Body of pancreas (tissue), 4 donors: ENCODE measurements around the gene SNX19. TPM values are rescaled to one million over a fixed set of nuclear protein-coding genes. Genes with fewer than 3 reads are reported as not detected.

Experiments
- ATAC-seq: fragments of 150-250 bp; one replicate; pipeline ENCODE4 v1.9.1; 2016
- DNase-seq, 4 donors: peaks; one replicate each; pipeline ENCODE4 v3.0.0-alpha.2; 2019
- H3K27ac ChIP-seq, 4 donors: fragments of 200-600 bp; sonication (generic); 1 replicate in 3 of 4; 2 replicates in 1 of 4; pipeline versions ENCODE4 v1.5.1 to v1.6.1; 2016 to 2019; ENCODE audit warnings: mild to moderate bottlenecking in 1 of 4, mixed read lengths in 1 of 4, moderate library complexity in 1 of 4
- H3K27me3 ChIP-seq, 2 donors: fragments of 200-600 bp; sonication (generic); one replicate each; pipeline ENCODE4 v1.6.0; 2016; ENCODE audit warnings: mild to moderate bottlenecking in 1 of 2
- H3K36me3 ChIP-seq, 2 donors: fragments of 200-600 bp; sonication (generic); replicated peaks in 1 of 2; 2 replicates each; pipeline ENCODE4 v1.5.1; 2016; ENCODE audit warnings: low read depth in 2 of 2; ENCODE audit not compliant: insufficient read depth in 1 of 2
- H3K4me1 ChIP-seq: fragments of 200-600 bp; sonication (generic); one replicate; pipeline ENCODE4 v1.6.0; 2016
- H3K4me3 ChIP-seq, 2 donors: fragments of 200-600 bp; sonication (generic); 1 replicate in 1 of 2; 2 replicates in 1 of 2; pipeline ENCODE4 v1.5.1; 2016 to 2019
- H3K9me3 ChIP-seq, 3 donors: fragments of 200-600 bp; sonication (generic); 1 replicate in 2 of 3; 2 replicates in 1 of 3; pipeline ENCODE4 v1.5.1; 2016
- POLR2A ChIP-seq, 3 donors: fragments of 450-650 bp; IDR thresholded peaks; one replicate each; pipeline ENCODE4 v1.6.1; 2016; ENCODE audit warnings: antibody characterized with exemption in 3 of 3, mild to moderate bottlenecking in 2 of 3
- WGBS, 2 donors: methylation state at CpG; one replicate each; pipeline ENCODE4 v1.1.5; 2017; 5-methylcytosine and 5-hydroxymethylcytosine counted together
- intact Hi-C: fragments of 100-400 bp; cut with DNase I; formaldehyde crosslinking; loops from one replicate; pipeline ENCODE4 v1.15.1; 2023
- total RNA-seq, 2 donors: library from RNA; depleted of rRNA; stranded (reverse); fragments of >200 nt; gene quantifications; one replicate each; pipeline ENCODE4 v1.1.0, GENCODE V29; 2016
- TF ChIP-seq, protein P1 (sequence below), 7 experiments: fragments of 450-650 bp in 4 of 7; fragments of 200-600 bp in 3 of 7; sonication (generic) in 3 of 7; IDR thresholded peaks; one replicate each; pipeline ENCODE4 v1.5.1; 2016 to 2019; ENCODE audit warnings: antibody characterized with exemption in 7 of 7

The SNX19 gene
- total RNA-seq, 2 donors from 2014 or later: 58.4 to 245 TPM

- TF ChIP-seq, protein P1, sequence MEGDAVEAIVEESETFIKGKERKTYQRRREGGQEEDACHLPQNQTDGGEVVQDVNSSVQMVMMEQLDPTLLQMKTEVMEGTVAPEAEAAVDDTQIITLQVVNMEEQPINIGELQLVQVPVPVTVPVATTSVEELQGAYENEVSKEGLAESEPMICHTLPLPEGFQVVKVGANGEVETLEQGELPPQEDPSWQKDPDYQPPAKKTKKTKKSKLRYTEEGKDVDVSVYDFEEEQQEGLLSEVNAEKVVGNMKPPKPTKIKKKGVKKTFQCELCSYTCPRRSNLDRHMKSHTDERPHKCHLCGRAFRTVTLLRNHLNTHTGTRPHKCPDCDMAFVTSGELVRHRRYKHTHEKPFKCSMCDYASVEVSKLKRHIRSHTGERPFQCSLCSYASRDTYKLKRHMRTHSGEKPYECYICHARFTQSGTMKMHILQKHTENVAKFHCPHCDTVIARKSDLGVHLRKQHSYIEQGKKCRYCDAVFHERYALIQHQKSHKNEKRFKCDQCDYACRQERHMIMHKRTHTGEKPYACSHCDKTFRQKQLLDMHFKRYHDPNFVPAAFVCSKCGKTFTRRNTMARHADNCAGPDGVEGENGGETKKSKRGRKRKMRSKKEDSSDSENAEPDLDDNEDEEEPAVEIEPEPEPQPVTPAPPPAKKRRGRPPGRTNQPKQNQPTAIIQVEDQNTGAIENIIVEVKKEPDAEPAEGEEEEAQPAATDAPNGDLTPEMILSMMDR (IDR thresholded peaks at IDR 0.05): no peak
- TF ChIP-seq POLR2A (IDR thresholded peaks at IDR 0.05): no peak
- 93 to 97% methylated on average over 2 of the region's 2 CpGs for WGBS, 2 donors
- Histone ChIP-seq H3K27me3 (no peaks in the 10 kb centered on the region), H3K27ac (no peak overlapping the region), H3K36me3 (peaks cover 0 to 44% of the 10 kb centered on the region in 2 donors), H3K9me3 (no peaks in the 10 kb centered on the region), H3K4me3 (no peak overlapping the region), H3K4me1 (no peaks in the 10 kb centered on the region)
- ATAC-seq: no peak
- intact Hi-C loops: no loop called here
- no peak for DNase-seq
These were observed 9.7 kb downstream of the SNX19 start for GRCh38 chr11:130906616-130907015.

DNA sequence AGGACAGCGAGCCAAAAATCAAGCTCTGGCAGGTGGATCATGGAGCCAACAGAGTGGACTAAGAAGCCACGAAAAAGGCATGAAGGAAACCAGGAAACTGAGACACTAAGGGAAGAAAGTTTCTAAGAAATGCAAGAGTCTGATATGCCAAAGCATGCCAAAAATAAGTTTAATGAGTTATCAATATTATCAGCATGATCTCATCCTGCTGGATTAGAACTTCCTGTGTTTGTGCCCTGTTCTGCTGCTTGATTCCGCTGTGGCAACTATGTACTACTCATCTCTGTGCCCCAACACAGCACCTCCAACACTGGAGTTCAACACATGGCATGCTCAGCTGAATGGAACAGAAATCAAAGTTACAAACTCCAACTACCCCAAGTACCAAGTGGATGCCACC, 10.8 kb downstream of the SNX19 start:
- no peaks in the 10 kb centered on the region for H3K9me3 ChIP-seq
- TF ChIP-seq, protein P1 (IDR thresholded peaks at IDR 0.05): no peak
- TF ChIP-seq POLR2A (IDR thresholded peaks at IDR 0.05): no peak
- DNase-seq (no peak), ATAC-seq (no peak)
- 91 to 93% methylated on average over 3 of the region's 3 CpGs for WGBS, 2 donors
- H3K4me1 ChIP-seq: no peaks in the 10 kb centered on the region
- no peaks in the 10 kb centered on the region for H3K27me3 ChIP-seq
- H3K36me3 ChIP-seq: peaks cover 0 to 46% of the 10 kb centered on the region in 2 donors
- intact Hi-C loops: no loop called here
- H3K27ac ChIP-seq: no peak overlapping the region
- no peak overlapping the region for H3K4me3 ChIP-seq

- WGBS, 2 donors: 96 to 100% methylated on average over 1 of the region's 1 CpG
- Histone ChIP-seq H3K4me3 (no peak overlapping the region), H3K36me3 (peaks cover 0 to 41% of the 10 kb centered on the region in 2 donors), H3K4me1 (no peaks in the 10 kb centered on the region), H3K27me3 (no peaks in the 10 kb centered on the region), H3K27ac (no peak overlapping the region), H3K9me3 (no peaks in the 10 kb centered on the region)
- intact Hi-C loops: no loop called here
- no peak for ATAC-seq
- no peak for TF ChIP-seq POLR2A (IDR thresholded peaks at IDR 0.05)
- TF ChIP-seq, protein P1 (IDR thresholded peaks at IDR 0.05): peak in 2 of 7 experiments; percentile 17 to 20
- DNase-seq: no peak
These were observed 11.9 kb downstream of the SNX19 start for GRCh38 chr11:130904380-130904779.

DNA sequence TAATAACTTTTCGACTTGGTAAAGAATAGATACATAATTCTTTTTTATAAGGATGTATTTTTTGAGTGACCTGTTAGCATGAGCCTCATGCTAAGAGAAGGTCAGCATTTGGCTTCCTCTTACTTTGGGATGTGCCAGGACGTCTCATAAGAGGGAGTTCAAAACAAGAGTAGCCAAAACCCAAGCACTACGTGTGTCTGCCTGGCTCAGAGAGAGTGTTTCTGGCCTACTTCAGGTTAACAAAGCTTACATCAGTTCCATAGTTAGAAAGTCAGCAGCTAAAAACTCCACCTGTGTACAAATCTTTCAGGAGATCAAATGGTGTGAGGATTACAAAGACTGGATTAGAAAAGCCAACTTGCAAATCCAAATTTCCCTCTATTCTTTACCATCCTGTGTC, 13.9 kb downstream of the SNX19 start:
- intact Hi-C loops: no loop called here
- no peak overlapping the region for H3K4me3 ChIP-seq
- 85 to 87% methylated on average over 3 of the region's 3 CpGs for WGBS, 2 donors
- no peaks in the 10 kb centered on the region for H3K4me1 ChIP-seq
- H3K27me3 ChIP-seq: no peaks in the 10 kb centered on the region
- H3K9me3 ChIP-seq: no peaks in the 10 kb centered on the region
- TF ChIP-seq, protein P1 (IDR thresholded peaks at IDR 0.05): no peak
- no peak for TF ChIP-seq POLR2A (IDR thresholded peaks at IDR 0.05)
- peaks cover 0 to 41% of the 10 kb centered on the region in 2 donors for H3K36me3 ChIP-seq
- no peak overlapping the region for H3K27ac ChIP-seq
- no peak for DNase-seq
- no peak for ATAC-seq

- intact Hi-C loops: no loop called here
- TF ChIP-seq, protein P1 (IDR thresholded peaks at IDR 0.05): no peak
- TF ChIP-seq POLR2A (IDR thresholded peaks at IDR 0.05): no peak
- ATAC-seq (no peak), DNase-seq (peak in 1 of 4 donors; percentile 42)
- H3K36me3 ChIP-seq: peaks cover 0 to 23% of the 10 kb centered on the region in 2 donors
- WGBS, 2 donors: 40 to 41% methylated on average over 4 of the region's 4 CpGs
- H3K27ac ChIP-seq: no peak overlapping the region
- H3K4me3 ChIP-seq: no peak overlapping the region
- H3K4me1 ChIP-seq: peaks cover 11% of the 10 kb centered on the region
- H3K9me3 ChIP-seq: no peaks in the 10 kb centered on the region
- no peaks in the 10 kb centered on the region for H3K27me3 ChIP-seq
These were observed 17.2 kb downstream of the SNX19 start for GRCh38 chr11:130899106-130899505.
